ENCODE measurements around the gene SNAP29.
"Not testable (repeated sequence)": the region's sequence is repeated elsewhere in the genome, so short reads cannot be mapped to it uniquely, and the experiment has no call there.

SNAP29 gene

GRCh38 chr22:20887375-20887774 is 28.6 kb downstream of the SNAP29 start:
- DNase-seq (ENCODE audit: low read depth), result no peak
- H3K4me3 ChIP-seq (ENCODE audit: low read length), result no peak overlapping the region
- TF ChIP-seq CTCF (conservative IDR thresholded peaks at IDR 0.05; ENCODE audit: low read depth, low read length), result no peak

DNA sequence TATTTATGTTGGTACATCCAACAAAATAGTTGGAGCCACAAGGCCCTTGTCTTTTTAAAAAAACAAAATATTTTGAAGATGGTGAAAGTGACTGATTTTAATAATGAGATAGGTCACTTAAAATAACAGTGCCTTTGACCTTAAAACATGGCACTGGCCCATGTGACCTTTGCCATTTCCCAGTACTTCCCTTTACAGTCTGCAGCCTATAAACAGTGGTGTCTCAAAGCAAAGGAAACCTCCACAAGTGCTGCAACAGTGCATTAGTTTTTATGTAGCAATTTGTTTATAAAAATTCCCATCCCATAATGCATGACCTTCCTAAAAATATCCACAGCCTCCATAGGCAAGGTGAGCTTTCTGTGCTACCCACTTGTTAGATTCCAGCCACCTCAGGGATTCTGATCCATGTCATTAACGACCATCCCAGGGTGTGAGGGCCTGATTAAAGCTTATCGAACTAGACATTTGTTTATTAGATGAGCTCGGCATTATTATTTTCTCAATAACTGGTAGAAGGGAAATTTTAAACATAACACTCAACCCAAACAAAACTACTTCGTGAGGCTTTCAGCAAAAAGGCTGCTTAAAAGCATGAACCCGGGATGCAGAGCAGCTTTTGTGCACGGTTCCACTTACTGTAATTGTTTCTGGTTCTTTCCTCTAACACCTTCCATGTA is 30.4 kb downstream of the SNAP29 start:
- no peak for DNase-seq (ENCODE audit: low read depth)
- no peak for TF ChIP-seq CTCF (conservative IDR thresholded peaks at IDR 0.05; ENCODE audit: low read depth, low read length)
- H3K4me3 ChIP-seq (ENCODE audit: low read length), result no peak overlapping the region

DNA sequence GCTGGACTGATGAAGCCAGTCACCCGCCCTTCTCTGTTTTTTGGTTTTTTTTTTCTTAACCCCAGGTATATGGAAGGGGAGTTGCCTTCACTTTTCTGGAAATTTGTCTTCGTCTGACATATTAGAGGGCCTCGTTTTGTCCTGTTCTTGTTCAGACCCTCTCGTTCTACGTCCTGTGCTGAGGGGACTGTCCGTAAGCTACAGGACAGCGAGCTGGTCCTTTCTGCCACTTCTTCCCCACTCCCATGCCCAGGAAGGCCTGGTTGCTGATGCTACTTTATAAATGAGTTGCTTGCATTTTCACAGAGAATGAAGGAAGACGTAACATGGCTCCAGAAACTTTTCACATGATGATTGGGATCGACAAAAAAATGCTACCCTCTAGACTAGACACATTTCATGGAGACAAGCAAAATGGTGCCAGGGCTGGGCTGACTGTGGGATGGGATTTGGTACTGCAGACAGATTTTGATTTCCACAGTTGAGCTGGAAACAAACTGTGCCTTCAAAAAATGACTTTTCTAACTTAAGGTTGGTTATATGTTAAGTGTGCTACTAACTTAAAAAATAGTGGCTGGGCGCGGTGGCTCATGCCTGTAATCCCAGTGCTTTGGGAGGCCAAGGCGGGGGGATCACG is 31.2 kb downstream of the SNAP29 start:
- no peak for DNase-seq (ENCODE audit: low read depth)
- TF ChIP-seq CTCF (conservative IDR thresholded peaks at IDR 0.05; ENCODE audit: low read depth, low read length), result no peak
- no peak overlapping the region for H3K4me3 ChIP-seq (ENCODE audit: low read length)

- TF ChIP-seq CTCF (conservative IDR thresholded peaks at IDR 0.05; ENCODE audit: low read depth, low read length), result no peak
- DNase-seq (ENCODE audit: low read depth), result no peak
- no peak overlapping the region for H3K4me3 ChIP-seq (ENCODE audit: low read length)
Observed at GRCh38 chr22:20890975-20891374, 32.2 kb downstream of the SNAP29 start.

GRCh38 chr22:20897737-20898136 is 38.9 kb downstream of the SNAP29 start:
- H3K4me3 ChIP-seq (ENCODE audit: low read length); DNase-seq (ENCODE audit: low read depth): not testable (repeated sequence)

- DNase-seq (ENCODE audit: low read depth), result no peak
- no peak for TF ChIP-seq CTCF (conservative IDR thresholded peaks at IDR 0.05; ENCODE audit: low read depth, low read length)
- H3K4me3 ChIP-seq (ENCODE audit: low read length), result no peak overlapping the region
Observed at GRCh38 chr22:20899827-20900423, 41.1 kb downstream of the SNAP29 start.

DNA sequence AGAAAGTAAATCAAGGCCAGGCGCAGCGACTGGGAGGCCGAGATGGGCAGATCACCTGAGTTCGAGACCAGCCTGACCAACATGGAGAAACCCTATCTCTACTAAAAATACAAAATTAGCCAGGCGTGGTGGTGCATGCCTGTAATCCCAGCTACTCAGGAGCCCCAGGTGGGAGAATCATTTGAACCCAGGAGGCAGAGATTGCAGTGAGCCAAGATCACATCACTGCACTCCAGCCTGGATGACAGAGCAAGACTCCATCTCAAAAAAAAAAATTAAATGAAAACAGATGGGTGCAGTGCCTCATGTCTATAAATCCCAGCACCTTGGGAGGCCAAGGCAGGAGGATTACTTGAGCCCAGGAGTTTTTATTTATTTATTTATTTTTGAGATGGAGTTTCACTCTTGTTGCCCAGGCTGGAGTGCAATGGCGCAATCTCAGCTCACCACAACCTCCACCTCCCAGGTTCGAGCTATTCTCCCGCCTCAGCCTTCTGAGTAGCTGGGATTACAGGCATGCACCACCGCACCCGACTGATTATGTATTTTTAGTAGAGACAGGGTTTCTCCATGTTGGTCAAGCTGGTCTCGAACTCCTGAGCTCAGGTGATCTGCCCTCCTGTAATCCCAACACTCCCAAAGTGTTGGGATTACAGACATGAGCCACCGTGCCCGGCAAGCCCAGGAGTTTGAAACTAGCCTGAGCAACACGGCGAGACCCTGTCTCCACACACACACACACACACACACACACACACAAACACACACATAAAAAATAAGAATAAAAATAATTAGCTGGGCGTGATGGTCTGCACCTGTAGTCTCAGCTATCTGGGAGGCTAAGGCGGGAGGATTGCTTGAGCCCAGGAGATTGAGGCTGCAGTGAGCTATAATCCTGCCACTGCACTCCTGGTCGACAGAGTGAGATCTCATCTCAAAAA is 42.6 kb downstream of the SNAP29 start:
- not testable (repeated sequence) for H3K4me3 ChIP-seq (ENCODE audit: low read length); DNase-seq (ENCODE audit: low read depth)

Measured in retinal pigment epithelial cell (primary cell).